ENCODE results near the gene EFCAB6. TPM values are rescaled to one million over a fixed set of nuclear protein-coding genes. Genes with fewer than 3 reads are reported as not detected.

Gene EFCAB6
- total RNA-seq, 1 experiment from 2014 or later, result 0.94 TPM

DNA sequence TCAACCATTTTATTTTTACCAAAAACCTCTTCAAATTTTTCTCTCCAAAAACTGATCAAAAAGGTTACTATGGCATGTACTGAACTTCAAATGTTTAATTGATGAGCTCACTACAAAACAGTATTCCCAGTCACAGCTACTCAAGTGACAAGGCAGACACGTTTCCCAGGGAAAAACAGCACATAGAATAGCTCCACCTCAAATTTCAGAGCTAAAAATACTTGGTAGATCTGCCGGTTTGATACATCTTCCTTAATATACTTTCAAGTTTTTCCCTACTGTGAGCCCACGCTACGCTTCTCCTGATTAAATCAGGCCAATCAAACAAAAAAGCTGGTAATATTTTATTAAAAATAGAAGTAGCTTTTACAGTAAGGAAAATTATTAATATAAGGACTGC, 100.4 kb downstream of the EFCAB6 start (continued):
- no peak for TF ChIP-seq EMX1 (CRISPR knock-in tag; IDR thresholded peaks at IDR 0.05)
- TF ChIP-seq, protein P1, sequence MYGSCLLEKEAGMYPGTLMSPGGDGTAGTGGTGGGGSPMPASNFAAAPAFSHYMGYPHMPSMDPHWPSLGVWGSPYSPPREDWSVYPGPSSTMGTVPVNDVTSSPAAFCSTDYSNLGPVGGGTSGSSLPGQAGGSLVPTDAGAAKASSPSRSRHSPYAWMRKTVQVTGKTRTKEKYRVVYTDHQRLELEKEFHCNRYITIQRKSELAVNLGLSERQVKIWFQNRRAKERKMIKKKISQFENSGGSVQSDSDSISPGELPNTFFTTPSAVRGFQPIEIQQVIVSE (CRISPR knock-in tag; IDR thresholded peaks at IDR 0.05; ENCODE audit: borderline replicate concordance), result no peak

DNA sequence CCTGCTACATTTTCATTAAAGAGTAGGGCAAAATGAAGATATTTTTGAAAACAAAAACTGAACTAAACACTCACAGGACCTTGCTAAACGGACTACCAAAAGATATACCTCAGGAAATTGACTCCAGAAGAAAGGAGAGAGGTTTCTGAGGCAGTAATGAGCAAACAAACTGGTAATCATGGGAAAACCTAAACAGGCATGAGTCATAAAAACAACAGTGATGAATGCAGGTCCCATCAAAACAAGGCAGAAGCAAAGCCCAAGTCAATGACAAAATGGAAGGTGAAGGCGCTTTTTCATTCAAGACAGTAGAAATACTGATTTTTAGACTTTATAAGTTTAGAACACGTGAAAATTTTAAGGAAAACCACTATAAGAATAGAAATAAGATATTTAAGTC, 104.5 kb downstream of the EFCAB6 start:
- POLR2A ChIA-PET, result no interaction called here
- Mint-ChIP-seq H3K36me3 (peaks cover 29% of the 10 kb centered on the region), H3K4me1 (peaks cover 36% of the 10 kb centered on the region), H3K27ac (no peak overlapping the region), H3K27me3 (ENCODE audit: low read depth) (peaks cover 7% of the 10 kb centered on the region; the same call in 1 of the 2 replicates), H3K4me3 (no peak overlapping the region), H3K9me3 (peaks cover 32% of the 10 kb centered on the region)
- no peak for ATAC-seq
- DNase-seq (ENCODE audit: low spot score), result no peak
- CTCF ChIA-PET, result no interaction called here
- no peak for TF ChIP-seq ESRRA (CRISPR knock-in tag; IDR thresholded peaks at IDR 0.05; ENCODE audit: borderline replicate concordance)
- no peak for TF ChIP-seq ELF4 (CRISPR knock-in tag; IDR thresholded peaks at IDR 0.05; ENCODE audit: low read depth)
- TF ChIP-seq NFATC4 (CRISPR knock-in tag; IDR thresholded peaks at IDR 0.05), result no peak
- no peak for TF ChIP-seq TEAD1 (CRISPR knock-in tag; IDR thresholded peaks at IDR 0.05)
- TF ChIP-seq ZNF281 (CRISPR knock-in tag; IDR thresholded peaks at IDR 0.05), result no peak
- TF ChIP-seq PREB (CRISPR knock-in tag; IDR thresholded peaks at IDR 0.05; ENCODE audit: borderline replicate concordance), result no peak
- no peak for TF ChIP-seq ZNF219 (CRISPR knock-in tag; IDR thresholded peaks at IDR 0.05; ENCODE audit: borderline replicate concordance)
- TF ChIP-seq NFYB (CRISPR knock-in tag; conservative IDR thresholded peaks at IDR 0.05; ENCODE audit: low read depth), result no peak
- TF ChIP-seq NFE2L1 (CRISPR knock-in tag; IDR thresholded peaks at IDR 0.05), result no peak
- TF ChIP-seq MLX (CRISPR knock-in tag; IDR thresholded peaks at IDR 0.05), result no peak
- no peak for TF ChIP-seq ZBTB21 (CRISPR knock-in tag; IDR thresholded peaks at IDR 0.05; ENCODE audit: borderline replicate concordance)
- TF ChIP-seq ZNF138 (CRISPR knock-in tag; conservative IDR thresholded peaks at IDR 0.05), result no peak
- TF ChIP-seq, protein P1 (CRISPR knock-in tag; IDR thresholded peaks at IDR 0.05; ENCODE audit: borderline replicate concordance), result no peak
- TF ChIP-seq NR1H2 (CRISPR knock-in tag; IDR thresholded peaks at IDR 0.05), result no peak
- TF ChIP-seq ZSCAN18 (CRISPR knock-in tag; IDR thresholded peaks at IDR 0.05), result no peak
- TF ChIP-seq FOXP1 (CRISPR knock-in tag; IDR thresholded peaks at IDR 0.05; ENCODE audit: borderline replicate concordance), result no peak
- TF ChIP-seq OVOL2 (CRISPR knock-in tag; IDR thresholded peaks at IDR 0.05; ENCODE audit: borderline replicate concordance), result no peak
- no peak for TF ChIP-seq CREB1 (CRISPR knock-in tag; IDR thresholded peaks at IDR 0.05)
- no peak for TF ChIP-seq RORB (CRISPR knock-in tag; IDR thresholded peaks at IDR 0.05)
- no peak for TF ChIP-seq FOXK1 (CRISPR knock-in tag; IDR thresholded peaks at IDR 0.05)
